ENCODE results near the gene SHC4.

- TF ChIP-seq CTCF (IDR thresholded peaks at IDR 0.05) (no peak), POLR2A (IDR thresholded peaks at IDR 0.05) (no peak)
These were observed 91.1 kb downstream of the SHC4 start for GRCh38 chr15:48872632-48873031.
